Rectal smooth muscle tissue (tissue), 1 donor: Measurements from ENCODE around the gene THRB.
"Not testable (repeated sequence)": the region's sequence is repeated elsewhere in the genome, so short reads cannot be mapped to it uniquely, and the experiment has no call there.

Experiments used
- H3K27ac ChIP-seq: one replicate; pipeline ENCODE4 v1.7.0; 2013; ENCODE audit warnings: low read depth, low read length, inconsistent platforms
- H3K27me3 ChIP-seq: one replicate; pipeline ENCODE4 v1.7.0; 2013; ENCODE audit warnings: low read length; ENCODE audit not compliant: control insufficient read depth, insufficient read depth
- H3K36me3 ChIP-seq: one replicate; pipeline ENCODE4 v1.7.0; 2013; ENCODE audit warnings: low read length; ENCODE audit not compliant: control insufficient read depth, insufficient read depth
- H3K4me1 ChIP-seq: one replicate; pipeline ENCODE4 v1.7.0; 2013; ENCODE audit warnings: low read length; ENCODE audit not compliant: control insufficient read depth, insufficient read depth
- H3K4me3 ChIP-seq: one replicate; pipeline ENCODE4 v1.7.0; 2013; ENCODE audit warnings: low read length
- H3K9ac ChIP-seq: one replicate; pipeline ENCODE4 v1.7.0; 2013; ENCODE audit warnings: low read length

The THRB gene

DNA sequence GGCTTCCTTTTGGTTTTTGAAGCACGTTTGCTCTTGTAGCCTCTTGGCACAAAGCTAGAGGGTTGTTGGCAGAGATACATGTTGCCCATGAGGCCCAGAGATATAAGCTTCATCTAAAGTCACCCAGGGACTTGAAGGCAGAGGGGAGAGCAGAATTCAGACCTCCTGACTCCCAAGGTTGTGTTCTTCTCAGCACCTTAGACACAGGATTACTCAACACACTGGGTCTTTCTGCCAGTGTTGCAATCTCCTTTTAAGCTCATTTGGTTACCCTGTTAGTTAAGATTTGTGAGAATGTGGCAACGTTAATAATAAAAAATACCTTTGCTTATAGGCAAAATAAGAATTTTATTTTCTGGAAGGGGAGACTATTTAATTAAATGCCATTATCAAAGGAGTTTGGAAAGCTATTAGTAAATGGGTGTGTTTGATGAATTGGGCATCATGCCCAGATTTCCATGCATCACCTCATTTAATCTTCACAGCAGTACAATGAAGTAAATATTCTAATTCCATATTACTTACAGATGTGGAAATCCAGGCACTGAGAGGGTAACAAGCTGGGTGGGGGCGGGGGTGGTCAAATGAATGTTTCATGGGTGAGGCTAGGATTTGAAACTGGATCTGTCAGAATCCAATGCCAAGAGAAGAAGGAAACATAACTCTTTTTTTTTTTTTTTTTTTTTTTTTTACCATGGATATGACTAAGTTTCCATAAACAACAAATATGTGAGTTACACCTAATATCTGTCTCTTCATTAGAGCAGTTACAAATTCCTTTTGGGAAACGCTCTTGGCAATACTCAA is 366.2 kb downstream of the THRB start:
- Histone ChIP-seq H3K9ac (no peak overlapping the region), H3K4me1 (no peaks in the 10 kb centered on the region), H3K36me3 (peaks cover 7% of the 10 kb centered on the region), H3K27ac (no peak overlapping the region), H3K27me3 (no peaks in the 10 kb centered on the region), H3K4me3 (no peak overlapping the region)

DNA sequence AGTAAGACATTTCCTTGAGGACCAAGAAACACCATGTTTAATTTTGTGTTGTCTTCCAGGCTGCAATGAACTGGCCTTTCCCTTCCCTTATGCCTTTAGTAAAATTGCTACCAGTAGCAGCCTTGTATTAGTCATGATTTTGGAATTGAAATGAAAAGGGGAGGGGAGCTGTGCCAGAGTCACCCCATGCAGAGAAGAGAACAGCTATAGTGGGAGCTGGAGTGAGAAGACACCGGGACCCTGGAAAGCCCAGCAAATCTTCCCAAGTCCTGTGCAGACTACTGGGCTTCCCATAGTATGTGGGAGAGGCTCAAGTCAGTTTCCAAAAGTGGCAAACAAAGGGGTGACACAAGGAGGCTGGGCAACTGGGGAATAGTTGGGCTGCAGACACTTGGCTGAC is 371.1 kb downstream of the THRB start:
- no peak overlapping the region for H3K27ac ChIP-seq
- no peaks in the 10 kb centered on the region for H3K4me1 ChIP-seq
- H3K36me3 ChIP-seq = peaks cover 12% of the 10 kb centered on the region
- no peak overlapping the region for H3K9ac ChIP-seq
- H3K27me3 ChIP-seq = no peaks in the 10 kb centered on the region
- no peak overlapping the region for H3K4me3 ChIP-seq

DNA sequence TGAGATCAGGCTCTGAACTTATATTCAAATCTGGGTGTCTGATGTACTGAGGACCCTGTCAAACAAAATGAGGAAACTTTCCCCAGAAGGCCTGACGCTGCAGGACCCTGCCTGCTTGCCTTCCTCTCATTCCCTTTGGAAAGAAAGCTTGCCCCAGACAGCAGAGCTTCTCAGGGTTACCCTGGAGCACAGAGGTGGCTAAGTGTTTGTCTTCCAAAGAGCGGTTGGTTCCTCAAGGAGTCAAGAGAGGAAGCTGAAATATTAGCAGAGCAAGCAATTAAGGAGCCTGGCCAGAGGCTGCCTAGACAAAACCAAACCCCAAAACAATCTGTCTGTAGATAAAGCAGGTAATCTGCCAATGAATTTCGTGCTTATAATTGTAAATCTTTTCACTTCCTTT is 374.2 kb downstream of the THRB start:
- Histone ChIP-seq H3K36me3 (peaks cover 5% of the 10 kb centered on the region), H3K27me3 (no peaks in the 10 kb centered on the region), H3K4me3 (no peak overlapping the region), H3K4me1 (no peaks in the 10 kb centered on the region), H3K27ac (no peak overlapping the region), H3K9ac (no peak overlapping the region)

DNA sequence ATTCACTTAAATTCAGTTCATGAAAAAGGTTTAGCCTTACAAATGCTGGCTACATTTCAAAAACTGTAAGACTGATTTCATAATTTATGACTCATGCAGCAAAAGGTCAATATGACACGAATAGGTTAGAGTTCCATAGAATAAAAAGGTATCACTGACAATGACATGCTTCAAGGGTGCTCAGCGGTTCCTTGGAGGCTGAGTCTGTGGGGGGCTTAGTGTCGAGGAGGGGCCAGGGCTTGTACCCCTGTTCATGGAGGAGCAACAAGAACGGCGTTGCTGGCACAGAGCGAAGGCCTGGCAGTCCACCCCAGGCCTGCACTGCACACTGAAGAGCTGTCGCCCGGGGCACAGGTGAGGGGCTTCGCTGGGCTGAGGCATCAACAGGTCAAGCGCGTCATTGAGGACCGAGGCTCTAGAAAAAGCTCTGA is 375.3 kb downstream of the THRB start:
- Histone ChIP-seq H3K27me3 (no peaks in the 10 kb centered on the region), H3K4me3 (no peak overlapping the region), H3K9ac (no peak overlapping the region), H3K4me1 (no peaks in the 10 kb centered on the region), H3K36me3 (peaks cover 5% of the 10 kb centered on the region), H3K27ac (no peak overlapping the region)

DNA sequence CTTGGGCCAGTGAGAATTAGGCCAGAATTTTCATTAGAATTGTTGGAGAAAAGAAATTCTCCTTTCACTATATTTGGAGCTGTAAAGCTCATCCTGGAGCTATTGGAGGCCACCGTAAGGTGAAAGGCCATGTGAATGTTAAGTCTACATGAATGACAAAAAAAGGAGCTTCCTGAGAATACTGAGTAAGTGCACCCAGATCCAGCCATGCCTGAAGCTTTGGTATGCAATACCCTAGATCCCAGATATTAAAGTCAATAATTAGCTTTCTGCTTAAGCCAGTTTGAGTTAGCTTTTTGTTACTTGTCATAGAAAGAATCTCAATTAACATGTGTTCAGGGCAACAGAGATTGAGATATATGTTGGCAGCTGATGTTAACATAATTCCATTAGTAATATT is 377.1 kb downstream of the THRB start:
- Histone ChIP-seq H3K36me3 (peaks cover 3% of the 10 kb centered on the region), H3K27me3 (no peaks in the 10 kb centered on the region), H3K27ac (no peak overlapping the region), H3K4me1 (no peaks in the 10 kb centered on the region), H3K9ac (no peak overlapping the region), H3K4me3 (no peak overlapping the region)

DNA sequence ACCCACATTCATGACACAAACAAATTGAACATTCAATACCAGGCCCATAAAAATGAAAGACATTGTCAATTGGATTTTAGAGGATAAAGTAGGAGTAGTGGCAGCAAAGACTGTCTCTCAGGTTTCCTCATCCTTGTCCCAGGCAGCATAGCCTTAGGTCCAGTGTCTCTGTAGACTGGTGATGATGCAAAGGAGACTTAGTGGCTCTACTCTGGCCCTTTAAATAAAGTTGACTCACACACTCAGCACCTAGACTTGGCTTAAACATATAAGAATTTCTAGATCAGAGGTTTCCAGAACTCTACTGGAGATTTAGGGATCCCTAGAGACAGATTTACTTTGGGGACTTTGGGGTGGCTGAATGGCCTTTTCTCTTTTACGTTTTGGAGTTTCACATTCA is 382.9 kb downstream of the THRB start:
- no peak overlapping the region for H3K4me3 ChIP-seq
- H3K9ac ChIP-seq = no peak overlapping the region
- no peaks in the 10 kb centered on the region for H3K27me3 ChIP-seq
- H3K4me1 ChIP-seq = no peaks in the 10 kb centered on the region
- no peak overlapping the region for H3K27ac ChIP-seq
- H3K36me3 ChIP-seq = no peaks in the 10 kb centered on the region

DNA sequence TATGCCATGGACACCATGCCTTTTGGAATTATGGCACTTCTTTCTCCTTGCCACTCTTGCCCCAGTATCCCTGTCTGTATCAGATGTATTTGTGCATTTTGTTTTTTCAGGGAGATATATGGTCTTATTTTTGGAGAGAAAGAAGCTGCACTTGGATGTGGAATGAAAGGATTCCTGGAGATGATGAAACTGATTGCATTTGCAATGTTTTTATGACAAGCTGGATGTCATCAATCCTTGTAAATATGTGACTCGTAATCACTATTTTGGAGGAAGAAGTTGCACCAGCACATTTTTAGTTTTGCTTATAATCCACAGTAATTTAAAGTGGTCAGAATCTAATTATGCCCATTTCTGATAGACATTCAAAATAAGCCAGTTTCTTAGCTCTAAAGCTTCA is 384.6 kb downstream of the THRB start:
- Histone ChIP-seq H3K36me3 (no peaks in the 10 kb centered on the region), H3K27ac (no peak overlapping the region), H3K9ac (no peak overlapping the region), H3K27me3 (no peaks in the 10 kb centered on the region), H3K4me1 (no peaks in the 10 kb centered on the region), H3K4me3 (no peak overlapping the region)

DNA sequence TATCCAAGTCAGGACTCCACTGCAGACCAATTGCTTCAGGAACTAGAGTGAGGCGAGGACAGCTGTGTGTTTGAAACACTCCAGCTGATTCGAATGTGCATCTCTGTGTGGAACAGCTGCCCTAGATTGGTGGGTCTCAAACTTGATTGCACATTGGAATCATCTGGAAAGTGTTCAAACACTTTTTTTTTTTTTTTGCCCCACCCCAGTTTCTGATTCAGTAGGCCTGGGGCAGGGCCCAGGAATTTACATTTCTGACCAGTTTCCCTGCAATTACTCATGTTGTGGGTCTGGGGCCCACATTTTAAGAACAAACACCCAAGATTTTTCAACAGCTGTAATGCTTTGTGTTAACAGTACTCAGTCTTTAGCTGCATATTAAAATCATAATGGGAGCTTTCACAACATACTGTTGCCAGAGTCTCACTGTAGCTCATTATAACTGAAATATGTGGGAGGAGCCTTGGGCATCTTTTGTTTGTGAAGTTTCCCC is 392.9 kb downstream of the THRB start:
- Histone ChIP-seq H3K4me1 (no peaks in the 10 kb centered on the region), H3K9ac (no peak overlapping the region), H3K27ac (no peak overlapping the region), H3K36me3 (no peaks in the 10 kb centered on the region), H3K4me3 (no peak overlapping the region), H3K27me3 (no peaks in the 10 kb centered on the region)

DNA sequence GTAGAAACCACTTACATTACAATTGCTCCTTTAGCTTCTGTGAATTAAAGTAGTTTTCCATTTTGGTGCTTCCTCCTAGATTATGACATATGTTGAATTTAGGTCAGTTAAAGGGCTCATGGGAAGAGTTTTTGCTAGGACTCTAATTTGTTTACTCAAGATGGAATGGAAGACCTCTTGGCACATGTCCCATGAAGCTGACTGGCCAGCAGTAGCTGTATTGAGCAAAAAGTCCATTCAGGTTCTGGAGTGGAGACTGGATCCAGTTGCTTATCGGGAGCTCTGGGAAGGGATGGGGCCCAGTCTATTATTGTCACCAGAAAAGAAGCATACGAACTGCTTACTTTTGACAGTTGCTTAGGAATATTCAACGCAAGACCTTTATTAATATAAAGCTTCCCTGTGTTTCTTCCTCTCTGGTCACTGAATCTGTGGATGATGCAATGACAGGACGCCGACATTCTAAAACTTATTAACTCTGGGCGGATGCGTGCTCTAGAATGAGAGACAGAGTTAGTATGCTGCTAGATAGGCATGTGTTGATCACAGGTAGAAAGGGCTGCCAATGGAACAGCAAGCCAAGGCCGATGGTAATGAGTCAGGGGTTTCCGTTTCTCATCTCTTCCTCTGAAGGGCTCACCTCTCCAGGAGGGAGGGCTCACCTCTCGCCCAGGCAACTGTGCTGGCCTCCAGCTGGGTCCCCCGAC is 393.8 kb downstream of the THRB start:
- no peaks in the 10 kb centered on the region for H3K27me3 ChIP-seq
- H3K4me3 ChIP-seq = no peak overlapping the region
- no peaks in the 10 kb centered on the region for H3K4me1 ChIP-seq
- no peak overlapping the region for H3K9ac ChIP-seq
- no peak overlapping the region for H3K27ac ChIP-seq
- no peaks in the 10 kb centered on the region for H3K36me3 ChIP-seq

DNA sequence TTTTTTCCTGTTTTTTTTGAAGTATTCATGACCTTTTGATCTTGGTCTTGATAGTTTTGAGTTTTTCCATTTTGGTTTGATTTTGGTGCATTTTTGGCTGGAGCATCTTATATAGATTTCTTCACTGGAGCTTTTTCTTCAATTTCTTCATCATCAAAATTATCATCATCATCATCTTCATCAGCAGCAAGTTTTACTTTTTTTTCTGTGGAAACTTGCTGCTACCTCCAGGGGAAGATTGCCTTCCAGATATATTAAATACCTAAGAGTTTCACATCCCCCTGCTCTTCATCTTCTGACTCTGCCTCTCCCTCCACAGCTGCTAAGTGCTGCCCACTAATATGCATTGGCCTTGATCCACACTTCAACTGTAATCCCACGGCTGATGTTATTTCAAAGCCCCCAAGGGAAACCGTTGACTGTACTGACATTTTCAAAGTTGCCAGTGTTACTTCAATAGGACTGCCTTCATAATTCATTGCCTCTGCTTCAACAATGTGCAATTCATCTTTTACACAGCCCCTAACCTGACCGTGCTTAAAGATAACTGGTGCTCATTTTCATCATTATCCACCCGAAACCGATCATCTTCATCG is 397.9 kb downstream of the THRB start:
- Histone ChIP-seq H3K27me3 (no peaks in the 10 kb centered on the region), H3K9ac (no peak overlapping the region), H3K4me3 (no peak overlapping the region), H3K27ac (no peak overlapping the region), H3K4me1 (no peaks in the 10 kb centered on the region), H3K36me3 (no peaks in the 10 kb centered on the region)

DNA sequence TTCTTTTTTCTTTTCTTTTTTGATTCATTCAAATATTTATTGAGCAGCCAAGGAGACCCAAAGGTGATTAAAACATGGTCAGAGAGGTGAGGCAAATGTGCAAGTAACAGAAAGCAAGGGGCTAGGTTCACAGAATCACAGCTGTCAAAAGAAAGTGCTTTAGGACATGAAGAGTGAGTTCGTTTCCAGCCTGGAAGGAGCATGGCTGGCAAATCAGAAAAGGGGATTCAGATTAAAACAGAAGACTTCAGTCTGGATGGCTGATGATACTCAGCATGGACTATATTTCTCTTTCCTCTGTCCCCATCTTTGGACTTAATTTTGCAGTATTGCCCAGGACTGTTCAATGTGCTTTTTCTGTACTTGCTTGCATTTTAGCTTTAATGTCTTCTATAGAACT is 398.4 kb downstream of the THRB start:
- H3K4me3 ChIP-seq = no peak overlapping the region
- no peaks in the 10 kb centered on the region for H3K36me3 ChIP-seq
- H3K4me1 ChIP-seq = no peaks in the 10 kb centered on the region
- no peak overlapping the region for H3K9ac ChIP-seq
- H3K27ac ChIP-seq = no peak overlapping the region
- H3K27me3 ChIP-seq = no peaks in the 10 kb centered on the region

DNA sequence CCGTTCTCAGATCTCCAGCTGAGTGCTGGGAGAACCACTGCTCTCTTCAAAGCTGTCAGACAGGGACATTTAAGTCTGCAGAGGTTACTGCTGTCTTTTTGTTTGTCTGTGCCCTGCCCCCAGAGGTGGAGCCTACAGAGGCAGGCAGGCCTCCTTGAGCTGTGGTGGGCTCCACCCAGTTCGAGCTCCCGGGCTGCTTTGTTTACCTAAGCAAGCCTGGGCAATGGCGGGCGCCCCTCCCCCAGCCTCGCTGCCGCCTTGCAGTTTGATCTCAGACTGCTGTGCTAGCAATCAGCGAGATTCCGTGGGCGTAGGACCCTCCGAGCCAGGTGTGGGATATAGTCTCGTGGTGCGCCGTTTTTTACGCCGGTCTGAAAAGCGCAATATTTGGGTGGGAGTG is 399.8 kb downstream of the THRB start:
- H3K9ac ChIP-seq, H3K27me3 ChIP-seq, H3K36me3 ChIP-seq, H3K4me1 ChIP-seq, H3K27ac ChIP-seq, H3K4me3 ChIP-seq: not testable (repeated sequence)
